DLD1 (cell line): ENCODE data around the gene PLCB1.
"Not testable (repeated sequence)": the region's sequence is repeated elsewhere in the genome, so short reads cannot be mapped to it uniquely, and the experiment has no call there.

Source experiments
- in situ Hi-C: cut with HindIII; loops from 2 replicates; pipeline ENCODE4 v1.10.0; 2017; ENCODE audit warnings: low sequenced_read_pairs

Gene PLCB1

GRCh38 chr20:8635837-8636236, 503.8 kb downstream of the PLCB1 start:
- in situ Hi-C loops, result no loop called here

GRCh38 chr20:8639112-8639778, 507.2 kb downstream of the PLCB1 start:
- in situ Hi-C loops, result no loop called here

- in situ Hi-C loops, result no loop called here
Observed at GRCh38 chr20:8640461-8640860, 508.4 kb downstream of the PLCB1 start.

GRCh38 chr20:8642247-8642646, 510.2 kb downstream of the PLCB1 start:
- in situ Hi-C loops, result no loop called here

- in situ Hi-C loops, result not testable (repeated sequence)
Observed at GRCh38 chr20:8644468-8644867, 512.4 kb downstream of the PLCB1 start.

DNA sequence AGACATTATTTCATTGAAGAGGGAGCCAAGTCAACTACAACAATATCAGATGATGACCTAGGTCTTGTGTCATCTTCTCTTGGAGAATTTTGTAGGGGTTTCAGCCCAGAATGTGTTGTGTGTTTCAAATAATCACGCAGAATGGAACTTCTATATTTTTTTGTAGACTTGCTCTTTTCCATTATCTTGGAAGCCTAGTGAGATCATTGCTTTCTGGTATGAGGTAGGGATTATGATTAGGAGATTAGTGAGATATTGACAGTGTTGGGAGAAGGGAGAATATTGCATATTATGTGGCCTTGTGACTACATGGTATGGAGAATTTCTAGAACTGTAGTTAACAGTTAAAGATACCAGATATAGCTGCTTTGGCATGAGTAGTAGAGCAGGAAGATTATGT, 513.3 kb downstream of the PLCB1 start:
- in situ Hi-C loops, result no loop called here

DNA sequence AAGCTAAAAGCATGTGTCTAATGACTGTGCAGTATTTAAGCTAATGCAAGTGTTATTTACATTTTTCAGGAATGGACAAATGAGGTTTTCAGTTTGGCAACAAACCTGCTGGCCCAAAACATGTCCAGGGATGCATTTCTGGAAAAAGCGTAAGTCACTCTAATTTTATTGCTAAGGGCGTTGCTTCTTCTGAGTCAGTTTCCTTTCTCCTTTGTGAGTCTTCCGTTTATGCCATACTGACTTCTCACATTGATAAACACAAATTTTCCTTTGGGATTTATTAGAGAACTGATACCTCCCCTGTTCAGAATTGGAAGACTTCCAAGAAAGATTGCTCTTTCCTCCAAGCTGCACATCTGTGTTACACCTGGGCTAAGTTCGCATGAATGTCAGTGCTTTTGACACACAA, 514.0 kb downstream of the PLCB1 start:
- in situ Hi-C loops, result no loop called here

DNA sequence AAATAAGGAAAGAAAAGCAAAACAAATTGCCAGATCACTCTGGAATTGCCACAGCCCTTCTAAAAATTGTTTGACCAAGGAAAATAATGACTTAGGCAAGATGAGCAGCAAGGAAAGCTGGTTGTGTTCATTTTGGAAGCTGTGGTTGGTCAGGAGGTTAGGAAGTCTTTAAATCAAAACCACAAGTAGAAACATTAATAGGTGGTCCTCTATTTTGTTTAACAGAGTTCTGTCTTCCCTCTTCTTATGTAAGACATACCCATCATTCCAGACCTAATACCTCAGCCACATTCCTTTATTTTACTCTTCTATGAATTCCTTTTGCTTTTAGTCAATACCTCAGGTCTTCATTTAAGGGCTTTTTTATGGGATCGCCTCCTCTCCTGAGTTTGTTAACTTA, 514.6 kb downstream of the PLCB1 start:
- in situ Hi-C loops, result no loop called here

- in situ Hi-C loops, result no loop called here
Observed at GRCh38 chr20:8647961-8648441, 515.9 kb downstream of the PLCB1 start.

GRCh38 chr20:8648466-8648865, 516.4 kb downstream of the PLCB1 start:
- in situ Hi-C loops, result no loop called here

- in situ Hi-C loops, result no loop called here
Observed at GRCh38 chr20:8652396-8652795, 520.3 kb downstream of the PLCB1 start.

DNA sequence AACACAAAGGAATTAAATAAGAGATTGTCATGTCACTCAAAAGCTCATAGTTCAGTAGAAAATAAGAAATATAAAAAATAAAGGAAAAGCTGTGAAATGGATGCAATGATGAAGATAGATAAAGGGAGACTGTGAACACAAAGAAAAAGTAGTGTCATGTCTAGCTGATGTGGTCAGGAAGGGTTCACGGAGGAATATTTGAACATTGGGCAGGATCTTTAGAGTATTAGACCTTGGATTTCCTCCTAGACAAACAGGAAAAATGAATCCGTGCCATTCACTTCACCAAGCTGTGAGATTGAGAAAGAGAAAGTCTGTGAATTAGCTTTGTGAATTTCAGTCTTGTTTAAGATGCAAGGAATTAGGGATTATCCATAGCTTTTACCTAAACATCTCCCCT, 522.4 kb downstream of the PLCB1 start:
- in situ Hi-C loops, result no loop called here

- in situ Hi-C loops, result no loop called here
Observed at GRCh38 chr20:8656335-8656734, 524.3 kb downstream of the PLCB1 start.

DNA sequence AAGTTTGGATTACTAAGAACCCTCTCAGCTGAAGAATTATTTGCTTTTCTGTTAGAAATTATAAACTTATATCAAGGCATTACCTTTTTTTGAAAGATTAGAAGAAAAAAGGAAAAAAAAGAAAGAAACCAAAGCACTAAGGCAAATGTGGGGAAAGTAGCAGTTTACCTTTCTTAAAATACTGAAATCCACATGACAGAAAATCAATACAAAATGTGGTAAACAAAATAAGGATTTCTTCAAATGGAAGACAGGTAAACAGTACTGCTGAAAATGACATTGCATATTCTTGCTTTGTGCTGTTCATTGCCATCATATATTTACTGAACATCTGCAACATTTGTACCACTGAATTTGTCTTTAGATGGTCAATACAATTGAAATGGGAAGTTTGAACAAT, 525.6 kb downstream of the PLCB1 start:
- in situ Hi-C loops, result no loop called here

- in situ Hi-C loops, result no loop called here
Observed at GRCh38 chr20:8658103-8658502, 526.0 kb downstream of the PLCB1 start.

GRCh38 chr20:8661229-8661952, 529.3 kb downstream of the PLCB1 start:
- in situ Hi-C loops, result no loop called here

DNA sequence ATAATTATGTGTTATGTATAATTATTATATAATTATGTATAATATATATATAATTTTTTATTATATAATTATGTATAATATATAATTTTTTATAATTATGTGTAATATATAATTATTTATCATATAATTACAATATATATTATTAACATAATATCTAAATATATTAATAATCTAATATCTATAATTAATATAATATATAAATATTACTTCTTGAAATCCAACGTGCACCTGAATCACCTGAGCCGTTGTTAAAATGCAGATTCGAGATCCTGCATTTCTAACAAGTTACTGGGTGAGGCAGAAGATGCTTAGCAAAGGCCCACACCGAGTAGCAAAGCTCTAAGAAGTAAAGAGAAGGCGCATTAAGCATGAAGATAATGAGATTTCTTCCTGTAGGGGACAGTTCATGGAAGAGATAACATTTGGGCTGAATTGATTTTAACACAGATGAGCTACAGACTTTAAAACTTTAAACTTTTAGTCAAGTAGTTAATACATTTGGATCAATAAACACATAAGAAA, 530.4 kb downstream of the PLCB1 start:
- in situ Hi-C loops, result no loop called here

- in situ Hi-C loops, result no loop called here
Observed at GRCh38 chr20:8663424-8663823, 531.4 kb downstream of the PLCB1 start.

DNA sequence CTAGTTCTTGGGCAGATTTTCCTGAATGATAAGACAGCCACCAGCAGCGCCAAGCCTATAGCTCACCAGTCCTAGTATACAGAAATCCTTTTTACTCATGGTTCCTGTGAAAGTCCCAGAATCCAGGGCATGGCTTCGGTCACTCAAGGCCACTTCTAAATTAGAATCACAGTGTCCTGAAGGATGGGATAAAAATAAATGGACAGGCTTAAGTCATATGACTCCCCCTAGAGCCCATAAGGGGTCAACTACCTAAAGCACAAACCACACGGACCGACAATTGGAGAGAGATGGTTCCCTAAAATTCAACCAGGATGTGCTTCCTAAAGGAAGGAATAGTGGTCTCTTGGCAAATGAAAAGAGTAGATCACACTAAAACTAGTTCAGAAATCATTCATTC, 532.7 kb downstream of the PLCB1 start:
- in situ Hi-C loops, result no loop called here

DNA sequence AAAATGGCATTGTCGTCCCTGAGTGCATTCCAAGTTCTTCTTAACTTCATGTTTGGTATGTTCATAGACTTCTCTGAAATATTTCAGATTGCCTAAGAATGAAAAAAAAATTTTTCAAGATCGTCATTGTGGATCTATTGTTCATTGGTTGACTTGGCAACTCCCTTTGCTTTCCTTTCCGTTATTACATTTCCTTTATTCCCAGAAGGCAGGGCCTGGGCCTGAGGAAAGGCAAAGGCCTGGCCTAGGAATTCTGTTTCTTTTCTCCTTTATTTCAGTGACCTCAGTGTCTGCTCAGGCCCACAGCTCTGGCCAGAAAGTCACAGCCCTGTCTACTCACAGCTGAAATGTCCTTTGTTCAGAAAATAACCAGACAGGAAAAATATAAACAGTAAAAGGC, 535.2 kb downstream of the PLCB1 start:
- in situ Hi-C loops, result no loop called here

GRCh38 chr20:8670207-8670892, 538.3 kb downstream of the PLCB1 start:
- in situ Hi-C loops, result no loop called here

DNA sequence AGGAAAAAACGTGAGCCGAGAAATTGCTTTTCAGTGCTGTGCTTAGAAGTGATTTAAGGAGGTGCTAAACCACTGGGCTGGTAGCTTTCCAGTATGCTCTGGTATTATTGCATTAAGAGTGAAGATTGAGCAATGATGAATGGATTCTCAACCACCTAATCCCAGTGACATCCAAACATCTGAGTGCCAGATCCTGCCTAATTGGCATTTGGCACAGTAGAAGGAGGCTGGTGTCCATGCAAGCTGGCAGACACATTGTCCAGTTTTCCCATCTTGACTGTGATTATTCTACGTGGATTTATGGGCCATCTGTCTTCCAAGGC, 538.8 kb downstream of the PLCB1 start:
- in situ Hi-C loops, result no loop called here
